HCT116 (cell line): ENCODE data around the gene MTRF1L.

ENCODE experiments used
- CTCF ChIP-seq, 3 experiments: fragments of 200-600 bp in 1 of 3; sonication (generic) in 1 of 3; IDR thresholded peaks in 2 of 3; conservative IDR thresholded peaks in 1 of 3; 2 replicates each; pipeline ENCODE4 v1.5.1; 2012 to 2017; ENCODE audit warnings: low read depth in 2 of 3, low read length in 2 of 3, antibody characterized with exemption in 1 of 3, borderline replicate concordance in 1 of 3, control low read depth in 1 of 3, mild to moderate bottlenecking in 1 of 3, mixed read lengths in 1 of 3, mixed run types in 1 of 3, moderate library complexity in 1 of 3; ENCODE audit not compliant: insufficient read depth in 1 of 3
- FOSL1 ChIP-seq: IDR thresholded peaks from 2 replicates; pipeline ENCODE4 v1.6.1; 2012; ENCODE audit warnings: low read depth
- POLR2A ChIP-seq: IDR thresholded peaks from 2 replicates; pipeline ENCODE4 v1.7.0; 2011; ENCODE audit warnings: borderline replicate concordance; ENCODE audit not compliant: insufficient read depth, insufficient read length; ENCODE audit errors: extremely low read depth
- TCF7L2 ChIP-seq: IDR thresholded peaks from 2 replicates; pipeline ENCODE4 v1.7.0; 2011; ENCODE audit warnings: borderline replicate concordance, inconsistent platforms; ENCODE audit not compliant: insufficient read depth, insufficient read length; ENCODE audit errors: extremely low read depth

- TF ChIP-seq FOSL1 (no peak), CTCF (IDR thresholded peaks at IDR 0.05 in 2 of 3, conservative IDR thresholded peaks at IDR 0.05 in 1 of 3; ENCODE audit: borderline replicate concordance in 1 of 3, insufficient read depth in 1 of 3, low read depth in 2 of 3, low read length in 2 of 3) (no peak), TCF7L2 (no peak), POLR2A (no peak)
These were observed 42.8 kb upstream of the MTRF1L start for GRCh38 chr6:153045271-153045670.
